HT-29 (cell line): ENCODE data around the gene NCOR1. TPM values are rescaled to one million over a fixed set of nuclear protein-coding genes. Genes with fewer than 3 reads are reported as not detected.

Experiments
- DNase-seq: peaks from one replicate; pipeline ENCODE4 v3.0.0-alpha.2; 2015; ENCODE audit warnings: low spot score
- total RNA-seq: library from RNA; depleted of rRNA; stranded (reverse); fragments of >200 nt; shearing (Covaris generic); gene quantifications from 2 replicates; pipeline ENCODE4 v1.2.3, GENCODE V29; 2014

NCOR1 gene
- total RNA-seq, 1 experiment from 2014 or later, result 67.7 TPM

GRCh38 chr17:16033729-16034349, 181.5 kb downstream of the NCOR1 start:
- no peak for DNase-seq

DNA sequence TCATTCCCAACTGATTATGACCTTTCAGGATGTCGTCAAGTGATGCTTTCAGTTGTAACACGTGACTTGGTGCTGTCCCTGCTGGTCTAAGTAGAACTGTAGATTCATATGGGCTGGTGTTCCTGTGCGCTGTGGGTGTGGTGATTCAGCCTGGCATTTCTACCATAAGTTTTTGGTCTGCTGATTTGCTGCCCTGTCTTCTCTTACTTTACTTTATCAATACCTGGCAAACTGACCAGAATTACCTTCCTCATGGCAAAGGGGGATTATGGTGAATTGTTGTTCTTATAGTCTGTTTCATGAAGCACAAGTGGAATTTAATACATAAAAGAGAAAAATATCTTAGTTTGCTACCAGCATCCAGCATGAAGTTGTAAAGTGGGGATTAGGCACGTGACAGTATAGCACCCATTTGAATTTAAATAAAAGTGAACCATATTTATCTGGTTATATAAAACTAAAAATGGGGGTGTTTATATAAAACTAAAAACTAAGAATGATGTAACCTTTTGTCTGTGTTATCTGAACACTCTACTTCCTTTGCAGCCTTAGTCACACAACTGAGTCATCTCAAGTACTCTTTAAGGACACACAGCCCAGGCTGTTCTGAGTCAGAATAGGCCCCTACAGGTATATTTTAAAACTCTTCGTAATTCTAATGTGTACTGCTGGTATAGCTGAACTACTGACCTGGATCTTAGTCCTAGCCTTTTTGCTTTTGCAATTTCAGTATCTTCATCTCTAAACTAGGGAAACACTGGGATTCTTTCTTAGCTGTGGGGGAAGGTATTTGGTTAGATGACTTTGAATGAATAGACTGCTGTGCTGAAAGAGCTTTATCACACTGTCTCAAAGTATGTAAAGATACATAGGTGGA, 187.4 kb downstream of the NCOR1 start:
- peak; percentile 9 for DNase-seq

DNA sequence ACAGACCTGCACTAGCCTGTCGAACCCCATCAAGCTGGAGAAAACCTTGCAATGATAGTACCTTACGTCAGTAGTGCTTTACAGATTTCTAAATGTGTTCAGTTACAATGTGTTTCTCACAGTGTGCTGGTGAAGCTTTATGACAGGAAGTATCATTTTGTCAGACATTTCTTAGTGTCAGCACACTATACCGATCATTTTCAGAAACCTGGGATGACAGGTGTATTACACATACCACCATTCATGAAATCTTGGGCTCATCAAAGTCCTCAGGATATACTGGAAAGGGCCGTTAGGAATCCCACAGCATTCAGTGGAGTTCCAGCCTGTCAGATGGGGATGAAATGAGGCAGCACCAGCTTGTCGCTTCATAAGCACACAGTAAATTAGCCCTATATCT, 188.4 kb downstream of the NCOR1 start:
- no peak for DNase-seq

- DNase-seq, result no peak
These were observed 190.1 kb downstream of the NCOR1 start for GRCh38 chr17:16025202-16025601.

DNA sequence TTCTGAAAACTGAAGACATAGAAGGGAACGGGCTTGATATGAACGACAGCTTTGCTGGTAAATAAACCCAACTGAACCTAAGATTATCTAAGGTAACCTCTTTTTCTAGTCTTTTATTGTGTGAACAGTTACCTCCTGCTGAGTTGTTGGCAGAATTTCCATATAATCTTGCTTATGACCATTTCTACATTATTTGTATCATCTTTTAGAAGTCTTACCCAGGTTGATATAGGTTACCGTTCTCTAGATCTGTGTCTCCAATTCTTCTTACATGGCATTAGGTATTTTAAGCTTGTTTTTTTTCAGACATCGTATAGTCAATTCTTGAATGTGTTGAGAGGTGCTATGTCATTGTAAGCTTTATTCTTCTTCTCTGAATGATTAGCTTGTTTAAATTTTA, 191.5 kb downstream of the NCOR1 start:
- DNase-seq, result no peak

DNA sequence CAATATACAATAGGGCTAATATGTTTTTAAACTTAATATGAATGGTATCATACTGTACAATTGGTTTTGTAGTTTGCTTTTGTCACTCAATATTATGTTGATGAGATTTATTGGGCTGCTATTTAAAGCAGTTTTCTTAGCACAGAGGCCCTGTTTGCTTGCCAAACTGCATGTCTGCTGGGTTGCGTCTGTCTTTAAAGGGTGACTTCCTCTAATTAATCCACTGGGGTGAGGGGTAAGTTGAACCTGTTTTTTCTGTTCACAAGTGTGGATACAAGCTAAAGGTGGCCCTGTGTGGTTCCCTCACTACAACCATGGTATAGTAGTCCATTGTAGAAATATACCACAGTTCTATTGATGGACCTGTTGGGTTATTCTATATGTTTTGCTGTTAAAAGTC, 196.0 kb downstream of the NCOR1 start:
- no peak for DNase-seq

GRCh38 chr17:16013943-16014407, 201.4 kb downstream of the NCOR1 start:
- peak; percentile 54 for DNase-seq

DNA sequence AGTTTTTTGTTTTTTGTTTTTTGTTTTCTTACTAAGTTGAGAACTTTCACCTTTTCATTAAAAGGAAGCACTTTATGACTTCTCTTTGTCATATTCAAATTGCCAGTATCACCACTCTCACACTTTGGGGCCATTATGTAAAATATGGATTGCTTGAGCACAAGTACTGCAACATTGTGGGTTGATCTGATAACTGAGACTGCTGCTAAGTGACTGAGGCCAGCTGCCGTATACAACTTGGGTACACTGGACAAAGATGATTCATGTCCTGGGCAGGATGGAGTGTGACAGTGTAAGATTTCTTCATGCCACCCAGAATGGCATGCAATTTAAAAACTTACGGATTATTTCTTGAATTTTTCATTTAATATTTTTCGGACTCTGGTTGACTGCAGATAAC, 207.9 kb downstream of the NCOR1 start:
- no peak for DNase-seq

GRCh38 chr17:16005636-16006035, 209.7 kb downstream of the NCOR1 start:
- no peak for DNase-seq

DNA sequence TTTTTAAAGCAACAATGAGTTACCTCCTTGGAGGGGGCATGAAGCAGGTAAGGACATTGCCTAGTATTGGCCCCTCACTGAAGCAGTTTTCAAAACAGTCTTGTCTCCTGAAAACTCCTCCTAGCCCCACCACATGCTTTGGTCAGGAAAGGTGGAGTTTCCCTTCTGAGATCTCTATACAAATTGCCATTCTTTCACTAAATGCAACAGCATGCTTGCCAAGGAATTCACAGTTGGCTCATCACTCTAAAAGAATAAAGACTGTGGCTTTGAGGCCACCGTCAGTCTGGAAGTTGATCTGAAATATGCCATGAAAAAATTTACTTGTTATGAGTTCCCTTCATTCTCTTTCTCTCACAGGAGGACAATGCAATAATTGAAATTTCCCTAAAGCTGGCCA, 211.5 kb downstream of the NCOR1 start:
- DNase-seq, result no peak

GRCh38 chr17:16002708-16003260, 212.6 kb downstream of the NCOR1 start:
- no peak for DNase-seq

GRCh38 chr17:16001226-16001897, 214.0 kb downstream of the NCOR1 start:
- DNase-seq, result no peak

DNA sequence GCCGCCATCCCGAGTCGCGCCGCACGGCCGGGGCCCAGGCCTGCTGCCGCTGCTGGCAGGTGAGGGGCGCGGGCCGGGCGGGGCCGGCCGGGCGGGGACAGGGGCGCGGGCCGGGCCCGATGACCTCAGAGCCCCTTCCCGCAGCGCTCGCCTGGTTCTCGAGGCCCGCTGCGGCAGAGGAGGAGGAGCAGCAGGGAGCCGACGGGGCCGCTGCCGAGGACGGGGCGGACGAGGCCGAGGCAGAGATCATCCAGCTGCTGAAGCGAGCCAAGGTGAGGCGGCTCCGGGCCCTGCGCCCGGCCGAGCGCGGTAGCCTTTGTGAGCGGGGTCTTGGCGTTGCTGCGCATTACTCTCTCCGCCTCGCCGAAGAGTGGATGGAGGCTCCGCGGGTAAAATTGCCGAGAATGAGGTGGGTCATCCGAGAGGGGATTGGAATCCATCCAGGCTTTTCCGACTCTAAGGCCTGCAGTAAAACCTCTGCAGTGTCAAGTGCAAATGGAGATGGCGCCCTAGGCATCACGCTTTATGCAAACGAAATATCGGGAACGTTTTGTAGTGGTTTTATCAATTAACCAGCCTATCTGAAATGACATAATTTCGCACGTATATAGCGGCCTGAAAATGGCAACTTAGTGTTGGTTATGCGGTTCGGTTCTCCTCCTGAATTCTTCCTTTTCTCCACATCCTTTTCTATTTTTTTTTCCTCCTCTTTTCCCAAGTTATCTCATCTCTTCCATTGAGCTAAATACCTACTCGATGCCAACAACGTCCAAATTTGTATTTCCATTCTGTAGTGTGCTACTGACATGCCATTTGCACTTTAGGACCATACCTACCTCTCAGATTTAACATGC, 215.1 kb downstream of the NCOR1 start:
- peak; percentile 22 for DNase-seq

DNA sequence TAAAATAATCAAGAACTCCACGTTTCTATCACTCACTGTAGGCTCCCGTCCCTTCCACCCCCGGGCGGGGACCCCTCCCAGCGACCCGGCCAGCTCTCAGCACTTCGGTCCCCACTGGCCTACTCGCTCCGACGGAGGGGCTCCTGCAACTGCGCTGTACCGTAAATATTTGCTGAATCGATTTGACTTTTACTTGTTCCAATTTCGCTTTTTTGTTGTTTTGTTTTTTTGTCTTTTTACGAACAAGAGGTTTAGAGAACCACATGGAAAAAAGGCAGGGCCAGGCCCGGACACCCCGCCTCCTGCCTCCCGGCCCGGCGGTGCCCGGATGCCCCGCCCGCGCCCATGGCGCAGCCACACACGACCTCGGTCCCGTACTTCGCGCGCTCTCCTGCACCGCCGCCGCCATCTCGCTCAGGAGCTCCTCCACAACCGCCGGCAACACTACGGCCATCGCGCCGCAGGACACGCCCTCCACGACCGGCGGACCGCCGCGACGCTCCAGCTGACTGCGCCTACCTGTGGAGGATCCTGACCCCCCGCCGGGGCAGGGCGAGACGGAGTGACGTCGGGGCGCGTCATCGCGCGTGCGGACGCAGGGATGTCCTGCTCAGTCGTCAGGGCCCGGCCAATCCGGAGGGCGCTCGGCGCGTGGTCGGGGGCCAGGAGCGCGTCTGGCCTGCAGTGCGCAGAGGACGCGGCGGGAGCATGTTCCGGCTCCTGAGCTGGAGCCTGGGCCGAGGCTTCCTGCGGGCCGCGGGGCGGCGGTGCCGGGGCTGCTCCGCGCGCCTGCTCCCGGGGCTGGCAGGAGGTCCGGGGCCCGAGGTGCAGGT, 216.0 kb downstream of the NCOR1 start, which contains the start of the genes TTC19 and ZSWIM7:
Gene TTC19 (plus strand): TSS at position 684 of the 833 bp plus-strand sequence. CDS start 25 bp downstream, at position 709.
Gene ZSWIM7 (minus strand): TSS at position 564 of the 833 bp plus-strand sequence. CDS start 110 bp downstream, at position 454.
- DNase-seq, result peak; percentile 86

GRCh38 chr17:15998031-15998562, 217.2 kb downstream of the NCOR1 start:
- no peak for DNase-seq

DNA sequence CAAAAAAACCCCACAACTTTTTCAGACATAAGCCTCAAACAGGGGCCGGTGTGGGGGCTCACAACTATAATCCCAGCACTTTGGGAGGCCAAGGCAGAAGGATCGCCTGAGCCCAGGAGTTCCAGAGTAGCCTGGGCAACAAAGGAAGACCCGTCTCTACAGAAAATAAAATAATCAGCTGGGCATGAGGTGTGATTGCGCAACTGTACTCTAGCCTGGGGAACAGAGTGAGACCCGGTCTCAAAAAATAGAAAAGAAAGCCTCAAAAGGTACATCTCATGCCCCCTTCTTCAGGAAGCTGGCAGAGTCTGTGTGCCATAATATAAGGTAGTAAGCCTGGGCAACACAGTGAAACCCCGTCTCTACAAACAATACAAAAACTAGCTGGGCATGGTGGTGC, 219.0 kb downstream of the NCOR1 start:
- no peak for DNase-seq

GRCh38 chr17:15981646-15982580, 233.4 kb downstream of the NCOR1 start:
- DNase-seq, result no peak

DNA sequence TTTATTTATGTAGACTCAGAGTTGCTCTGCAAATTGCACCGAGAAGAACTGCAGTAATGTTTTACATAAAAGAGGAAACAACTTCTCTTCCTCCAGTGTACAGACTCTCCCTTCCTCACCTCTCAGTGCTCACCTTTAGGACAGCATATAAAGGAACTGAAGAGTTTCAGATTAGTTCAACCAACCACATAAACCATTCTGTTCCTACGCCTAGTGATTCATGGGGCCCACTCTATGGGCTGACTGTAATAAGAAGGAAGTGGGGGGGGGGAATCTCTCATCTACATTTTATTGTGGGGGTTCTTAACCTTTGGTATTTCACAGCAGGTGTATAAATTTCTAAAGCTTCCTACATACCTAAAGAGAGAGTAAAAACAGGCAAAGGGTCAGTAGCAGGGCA, 234.1 kb downstream of the NCOR1 start:
- no peak for DNase-seq
